Endothelial cell of umbilical vein (primary cell): ENCODE results near the gene CKAP5. TPM values are rescaled to one million over a fixed set of nuclear protein-coding genes. Genes with fewer than 3 reads are reported as not detected.

ENCODE experiments used
- BruUV-seq: library from RNA; stranded (reverse); fragments of 400-500 nt; replicated peaks from 2 replicates; lab custom pipeline; 2021; lab: Mats Ljungman, UMichigan
- CTCF ChIA-PET: fragments of 300-600, 350-600 bp; sonication (Branson Sonifier 250); formaldehyde crosslinking; loops from one replicate; lab custom pipeline; 2021; ENCODE audit warnings: antibody characterized with exemption, inconsistent platforms; lab: Charles Lee
- POLR2A ChIA-PET: fragments of 300-600, 350-600 bp; sonication (Branson Sonifier 250); formaldehyde crosslinking; loops from one replicate; lab custom pipeline; 2021; ENCODE audit warnings: antibody characterized with exemption, inconsistent platforms; lab: Charles Lee
- DNase-seq: peaks from one replicate; pipeline ENCODE4 v3.0.0-alpha.2; 2011; ENCODE audit warnings: low read depth, low spot score
- FAIRE-seq: peaks from 2 replicates; lab custom pipeline; 2011; peaks lifted over from hg19 to GRCh38; lab: Jason Lieb, UNC
- H2AFZ ChIP-seq: 2 replicates; pipeline ENCODE4 v1.6.0; 2012; ENCODE audit warnings: low read depth, low read length, control low read depth, inconsistent platforms
- H3K27ac ChIP-seq: 2 replicates; pipeline ENCODE4 v1.5.1; 2011; ENCODE audit warnings: low read depth, mild to moderate bottlenecking, control low read depth, low read length, moderate library complexity; ENCODE audit not compliant: insufficient read depth
- H3K27me3 ChIP-seq, 2 experiments: 2 replicates each; pipeline versions ENCODE4 v1.6.0 to v1.6.1; 2011; ENCODE audit warnings: low read length in 2 of 2, mixed read lengths in 1 of 2; ENCODE audit not compliant: control insufficient read depth in 2 of 2, insufficient read depth in 2 of 2
- H3K36me3 ChIP-seq, 2 experiments: 2 replicates in 1 of 2; 3 replicates in 1 of 2; pipeline ENCODE4 v1.5.1; 2011; ENCODE audit warnings: low read length in 2 of 2, mild to moderate bottlenecking in 1 of 2, moderate library complexity in 1 of 2; ENCODE audit not compliant: control insufficient read depth in 2 of 2, insufficient read depth in 2 of 2; ENCODE audit errors: extremely low read depth in 1 of 2
- H3K4me1 ChIP-seq: 3 replicates; pipeline ENCODE4 v1.5.1; 2011; ENCODE audit warnings: mild to moderate bottlenecking, low read length; ENCODE audit not compliant: control insufficient read depth, insufficient read depth; ENCODE audit errors: extremely low read depth
- H3K4me2 ChIP-seq: 2 replicates; pipeline ENCODE4 v1.6.1; 2011; ENCODE audit warnings: low read length, control low read depth, mixed read lengths; ENCODE audit not compliant: insufficient read depth
- H3K4me3 ChIP-seq, 3 experiments: fragments of 200-600 bp in 1 of 3; sonication (generic), shearing (Covaris generic) in 1 of 3; replicated peaks in 1 of 3; 2 replicates each; pipeline ENCODE4 v1.5.1; 2011 to 2016; ENCODE audit warnings: control low read depth in 3 of 3, low read length in 3 of 3, mild to moderate bottlenecking in 2 of 3, inconsistent platforms in 1 of 3, low read depth in 1 of 3, moderate library complexity in 1 of 3; ENCODE audit not compliant: insufficient read depth in 1 of 3
- H3K79me2 ChIP-seq: 2 replicates; pipeline ENCODE4 v1.6.0; 2012; ENCODE audit warnings: low read length, inconsistent platforms; ENCODE audit not compliant: control insufficient read depth, insufficient read depth
- H3K9ac ChIP-seq: replicated peaks from 2 replicates; pipeline ENCODE3; 2011; ENCODE audit warnings: low read length, control low read depth; ENCODE audit not compliant: insufficient read depth; ENCODE audit errors: extremely low read depth
- H3K9me1 ChIP-seq: replicated peaks from 3 replicates; pipeline ENCODE4 v1.6.0; 2011; ENCODE audit warnings: mild to moderate bottlenecking, low read length; ENCODE audit not compliant: control insufficient read depth, insufficient read depth; ENCODE audit errors: extremely low read depth
- H3K9me3 ChIP-seq: replicated peaks from 2 replicates; pipeline ENCODE4 v1.5.1; 2012; ENCODE audit warnings: low read length, inconsistent platforms; ENCODE audit not compliant: control insufficient read depth, insufficient read depth
- H4K20me1 ChIP-seq: replicated peaks from 2 replicates; pipeline ENCODE3; 2011; ENCODE audit warnings: mild to moderate bottlenecking, low read length; ENCODE audit not compliant: control insufficient read depth, insufficient read depth; ENCODE audit errors: extremely low read depth
- EZH2 ChIP-seq: IDR thresholded peaks from 2 replicates; pipeline ENCODE4 v1.6.1; 2012; ENCODE audit warnings: borderline replicate concordance, low read depth, mild to moderate bottlenecking, moderate library complexity, low read length, inconsistent platforms; ENCODE audit not compliant: severe bottlenecking
- FOS ChIP-seq: IDR thresholded peaks from 2 replicates; pipeline ENCODE4 v1.6.1; 2011; ENCODE audit warnings: mild to moderate bottlenecking, low read length, moderate library complexity, borderline replicate concordance; ENCODE audit not compliant: insufficient read depth
- GATA2 ChIP-seq: IDR thresholded peaks from 2 replicates; pipeline ENCODE4 v1.7.0; 2011; ENCODE audit warnings: low read depth, mild to moderate bottlenecking, moderate library complexity, mixed read lengths, low read length; ENCODE audit not compliant: insufficient read length, insufficient read depth
- JUN ChIP-seq: IDR thresholded peaks from 2 replicates; pipeline ENCODE4 v1.6.1; 2011; ENCODE audit warnings: borderline replicate concordance, low read depth; ENCODE audit not compliant: insufficient read length, insufficient read depth
- MYC ChIP-seq: IDR thresholded peaks from one replicate; pipeline ENCODE4 v1.6.1; 2011; ENCODE audit warnings: mild to moderate bottlenecking, low read depth, low read length
- POLR2A ChIP-seq: IDR thresholded peaks from 2 replicates; pipeline ENCODE4 v1.6.1; 2012; ENCODE audit warnings: low read depth, mild to moderate bottlenecking, control low read depth, low read length
- POLR2AphosphoS5 ChIP-seq: IDR thresholded peaks from 2 replicates; pipeline ENCODE4 v1.6.1; 2012; ENCODE audit warnings: low read depth, mild to moderate bottlenecking, control low read depth, low read length, moderate library complexity; ENCODE audit not compliant: insufficient read depth
- dilution Hi-C: fragments of 300-500 bp; cut with MboI; formaldehyde crosslinking; loops from one replicate; pipeline ENCODE4 v1.15.0; 2019; ENCODE audit warnings: low sequenced_read_pairs; ENCODE audit not compliant: extremely low pct_ligation_motif_present
- intact Hi-C: fragments of 100-400 bp; cut with micrococcal nuclease; formaldehyde crosslinking; loops from one replicate; pipeline ENCODE4 v1.10.0; 2022
- polyA plus RNA-seq, 4 experiments: library from polyadenylated mRNA; depleted of rRNA in 3 of 4; stranded (reverse) in 3 of 4; unstranded in 1 of 4; fragments of >200 nt; gene quantifications; 2 replicates each; pipeline versions ENCODE4 v1.2.1 to v1.2.3, GENCODE V29; 2011 to 2012; ENCODE audit warnings: missing spikeins in 1 of 4
- total RNA-seq: library from RNA; stranded (reverse); gene quantifications from 2 replicates; pipeline ENCODE4 v1.2.3, GENCODE V29; 2021
- TF ChIP-seq, protein P1 (sequence below), 2 donors: IDR thresholded peaks; 1 replicate in 1 of 2; 2 replicates in 1 of 2; pipeline ENCODE4 v1.5.1; 2011; ENCODE audit warnings: low read length in 2 of 2, mild to moderate bottlenecking in 2 of 2, moderate library complexity in 2 of 2, control low read depth in 1 of 2, inconsistent platforms in 1 of 2, low read depth in 1 of 2; ENCODE audit not compliant: insufficient read depth in 1 of 2; ENCODE audit errors: extremely low read depth in 1 of 2
- TF ChIP-seq, protein P2 (sequence below): IDR thresholded peaks from 2 replicates; pipeline ENCODE4 v1.6.1; 2011; ENCODE audit not compliant: insufficient read depth, insufficient read length

The CKAP5 gene
- total and polyA plus RNA-seq, 2 donors (not counting 3 experiments of a cell fraction or from before 2014, with no cell fraction given) = 47.4 to 138 TPM

DNA sequence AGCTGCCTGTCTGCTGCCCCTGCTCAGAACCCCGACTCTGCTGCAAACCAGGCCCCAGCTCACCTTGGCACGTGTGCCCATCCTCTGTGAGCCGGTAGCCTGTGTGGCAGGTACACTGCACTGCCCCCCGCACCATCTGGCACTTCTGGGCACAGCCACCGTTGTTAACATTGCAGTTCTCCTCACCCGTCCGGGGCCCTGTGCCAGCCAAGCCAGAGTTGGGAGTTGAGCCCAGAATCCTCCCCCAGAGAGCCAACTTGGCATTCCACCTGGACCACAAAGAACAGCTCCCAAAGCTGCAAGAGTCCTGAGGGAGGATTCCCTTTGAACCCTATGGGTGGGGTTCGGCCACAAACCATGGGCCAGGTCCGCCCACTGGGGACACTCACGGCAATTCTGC lies 49.7 kb upstream of the CKAP5 start:
- CTCF ChIA-PET = interaction anchor here (0.5 to 7.4 kb wide), 6 partner anchors 11 to 265 kb away, joined by 3 to 120 read pairs (median 4); partner anchors contain the start of gene CSTPP1

More for the DNA sequence above, 49.7 kb upstream of the CKAP5 start:
- POLR2A ChIA-PET = no interaction called here
- Histone ChIP-seq H3K27me3 (no peaks in the 10 kb centered on the region), H2AFZ (no peak overlapping the region), H3K4me1 (no peaks in the 10 kb centered on the region), H3K9me3 (no peaks in the 10 kb centered on the region), H3K79me2 (no peaks in the 10 kb centered on the region), H3K36me3 (no peaks in the 10 kb centered on the region), H4K20me1 (no peaks in the 10 kb centered on the region), H3K4me2 (no peak overlapping the region), H3K9me1 (no peaks in the 10 kb centered on the region), H3K27ac (no peak overlapping the region), H3K4me3 (no peak overlapping the region), H3K9ac (no peak overlapping the region)
- FAIRE-seq = no peak
- no TSS peak for BruUV-seq
- DNase-seq = no peak
- dilution Hi-C loops (no loop called here), intact Hi-C loops (no loop called here)
- TF ChIP-seq JUN (no peak), POLR2A (no peak), MYC (no peak), FOS (no peak), EZH2 (no peak), GATA2 (no peak), POLR2AphosphoS5 (no peak)
- TF ChIP-seq, protein P1, sequence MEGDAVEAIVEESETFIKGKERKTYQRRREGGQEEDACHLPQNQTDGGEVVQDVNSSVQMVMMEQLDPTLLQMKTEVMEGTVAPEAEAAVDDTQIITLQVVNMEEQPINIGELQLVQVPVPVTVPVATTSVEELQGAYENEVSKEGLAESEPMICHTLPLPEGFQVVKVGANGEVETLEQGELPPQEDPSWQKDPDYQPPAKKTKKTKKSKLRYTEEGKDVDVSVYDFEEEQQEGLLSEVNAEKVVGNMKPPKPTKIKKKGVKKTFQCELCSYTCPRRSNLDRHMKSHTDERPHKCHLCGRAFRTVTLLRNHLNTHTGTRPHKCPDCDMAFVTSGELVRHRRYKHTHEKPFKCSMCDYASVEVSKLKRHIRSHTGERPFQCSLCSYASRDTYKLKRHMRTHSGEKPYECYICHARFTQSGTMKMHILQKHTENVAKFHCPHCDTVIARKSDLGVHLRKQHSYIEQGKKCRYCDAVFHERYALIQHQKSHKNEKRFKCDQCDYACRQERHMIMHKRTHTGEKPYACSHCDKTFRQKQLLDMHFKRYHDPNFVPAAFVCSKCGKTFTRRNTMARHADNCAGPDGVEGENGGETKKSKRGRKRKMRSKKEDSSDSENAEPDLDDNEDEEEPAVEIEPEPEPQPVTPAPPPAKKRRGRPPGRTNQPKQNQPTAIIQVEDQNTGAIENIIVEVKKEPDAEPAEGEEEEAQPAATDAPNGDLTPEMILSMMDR (IDR thresholded peaks at IDR 0.05; ENCODE audit: extremely low read depth in 1 of 2, insufficient read depth in 1 of 2, low read depth in 1 of 2, low read length in 2 of 2) = no peak
- TF ChIP-seq, protein P2, sequence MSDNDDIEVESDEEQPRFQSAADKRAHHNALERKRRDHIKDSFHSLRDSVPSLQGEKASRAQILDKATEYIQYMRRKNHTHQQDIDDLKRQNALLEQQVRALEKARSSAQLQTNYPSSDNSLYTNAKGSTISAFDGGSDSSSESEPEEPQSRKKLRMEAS = no peak
